ENCODE results near the gene ARMCX2. TPM values are rescaled to one million over a fixed set of nuclear protein-coding genes. Genes with fewer than 3 reads are reported as not detected.

ARMCX2 gene
- total and polyA plus RNA-seq, 2 experiments from 2014 or later: 47.8 to 118 TPM

DNA sequence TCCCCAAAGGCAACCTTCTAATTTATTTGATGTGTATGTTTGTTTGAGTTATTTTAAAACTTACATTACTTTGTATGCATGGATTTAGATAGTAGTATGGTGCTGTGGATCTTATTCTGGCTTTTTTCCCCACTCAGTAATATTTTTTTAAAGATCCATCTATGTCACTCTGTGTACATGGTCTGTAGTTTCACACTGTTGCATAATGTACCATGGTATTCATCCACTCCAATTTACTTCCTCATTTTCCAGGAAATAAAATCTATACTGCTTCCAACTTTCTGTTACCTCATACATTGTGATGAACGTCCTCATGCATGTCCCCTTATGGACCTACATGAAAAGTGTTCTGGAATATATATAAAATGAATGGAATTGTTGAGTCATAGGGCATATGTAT, 17.6 kb downstream of the ARMCX2 start (continued):
- TF ChIP-seq, protein P1, sequence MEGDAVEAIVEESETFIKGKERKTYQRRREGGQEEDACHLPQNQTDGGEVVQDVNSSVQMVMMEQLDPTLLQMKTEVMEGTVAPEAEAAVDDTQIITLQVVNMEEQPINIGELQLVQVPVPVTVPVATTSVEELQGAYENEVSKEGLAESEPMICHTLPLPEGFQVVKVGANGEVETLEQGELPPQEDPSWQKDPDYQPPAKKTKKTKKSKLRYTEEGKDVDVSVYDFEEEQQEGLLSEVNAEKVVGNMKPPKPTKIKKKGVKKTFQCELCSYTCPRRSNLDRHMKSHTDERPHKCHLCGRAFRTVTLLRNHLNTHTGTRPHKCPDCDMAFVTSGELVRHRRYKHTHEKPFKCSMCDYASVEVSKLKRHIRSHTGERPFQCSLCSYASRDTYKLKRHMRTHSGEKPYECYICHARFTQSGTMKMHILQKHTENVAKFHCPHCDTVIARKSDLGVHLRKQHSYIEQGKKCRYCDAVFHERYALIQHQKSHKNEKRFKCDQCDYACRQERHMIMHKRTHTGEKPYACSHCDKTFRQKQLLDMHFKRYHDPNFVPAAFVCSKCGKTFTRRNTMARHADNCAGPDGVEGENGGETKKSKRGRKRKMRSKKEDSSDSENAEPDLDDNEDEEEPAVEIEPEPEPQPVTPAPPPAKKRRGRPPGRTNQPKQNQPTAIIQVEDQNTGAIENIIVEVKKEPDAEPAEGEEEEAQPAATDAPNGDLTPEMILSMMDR (conservative IDR thresholded peaks at IDR 0.05; ENCODE audit: low read depth in 2 of 2): no peak

DNA sequence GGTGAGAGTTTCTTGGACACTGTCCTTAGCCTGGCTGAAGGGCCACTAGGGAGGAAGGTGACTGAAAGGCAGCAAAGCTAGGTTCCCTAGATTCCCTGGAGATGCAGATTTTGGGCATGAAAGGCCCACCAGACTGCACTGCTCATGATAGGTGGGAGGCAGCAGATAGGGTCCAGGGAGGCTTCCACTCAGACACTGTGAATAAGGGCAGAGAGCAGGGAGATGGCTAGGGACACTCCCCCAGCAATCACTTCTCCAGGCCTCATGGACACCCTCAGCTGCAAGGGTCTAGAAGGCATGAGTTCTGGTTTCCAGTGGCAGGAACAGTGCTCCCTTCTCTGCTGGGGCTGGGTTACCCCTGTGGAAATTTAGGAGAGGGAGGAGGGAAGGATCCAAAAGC, 20.1 kb downstream of the ARMCX2 start:
- H3K36me3 Mint-ChIP-seq (ENCODE audit: low read depth): no peaks in the 10 kb centered on the region
- TF ChIP-seq CREB1 (CRISPR knock-in tag; IDR thresholded peaks at IDR 0.05; ENCODE audit: low read depth) (no peak), EZH2phosphoT487 (IDR thresholded peaks at IDR 0.05; ENCODE audit: unreplicated experiment) (no peak), STAT1 (IDR thresholded peaks at IDR 0.05; ENCODE audit: unreplicated experiment) (no peak)
- TF ChIP-seq, protein P2, sequence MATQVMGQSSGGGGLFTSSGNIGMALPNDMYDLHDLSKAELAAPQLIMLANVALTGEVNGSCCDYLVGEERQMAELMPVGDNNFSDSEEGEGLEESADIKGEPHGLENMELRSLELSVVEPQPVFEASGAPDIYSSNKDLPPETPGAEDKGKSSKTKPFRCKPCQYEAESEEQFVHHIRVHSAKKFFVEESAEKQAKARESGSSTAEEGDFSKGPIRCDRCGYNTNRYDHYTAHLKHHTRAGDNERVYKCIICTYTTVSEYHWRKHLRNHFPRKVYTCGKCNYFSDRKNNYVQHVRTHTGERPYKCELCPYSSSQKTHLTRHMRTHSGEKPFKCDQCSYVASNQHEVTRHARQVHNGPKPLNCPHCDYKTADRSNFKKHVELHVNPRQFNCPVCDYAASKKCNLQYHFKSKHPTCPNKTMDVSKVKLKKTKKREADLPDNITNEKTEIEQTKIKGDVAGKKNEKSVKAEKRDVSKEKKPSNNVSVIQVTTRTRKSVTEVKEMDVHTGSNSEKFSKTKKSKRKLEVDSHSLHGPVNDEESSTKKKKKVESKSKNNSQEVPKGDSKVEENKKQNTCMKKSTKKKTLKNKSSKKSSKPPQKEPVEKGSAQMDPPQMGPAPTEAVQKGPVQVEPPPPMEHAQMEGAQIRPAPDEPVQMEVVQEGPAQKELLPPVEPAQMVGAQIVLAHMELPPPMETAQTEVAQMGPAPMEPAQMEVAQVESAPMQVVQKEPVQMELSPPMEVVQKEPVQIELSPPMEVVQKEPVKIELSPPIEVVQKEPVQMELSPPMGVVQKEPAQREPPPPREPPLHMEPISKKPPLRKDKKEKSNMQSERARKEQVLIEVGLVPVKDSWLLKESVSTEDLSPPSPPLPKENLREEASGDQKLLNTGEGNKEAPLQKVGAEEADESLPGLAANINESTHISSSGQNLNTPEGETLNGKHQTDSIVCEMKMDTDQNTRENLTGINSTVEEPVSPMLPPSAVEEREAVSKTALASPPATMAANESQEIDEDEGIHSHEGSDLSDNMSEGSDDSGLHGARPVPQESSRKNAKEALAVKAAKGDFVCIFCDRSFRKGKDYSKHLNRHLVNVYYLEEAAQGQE (IDR thresholded peaks at IDR 0.05; ENCODE audit: unreplicated experiment): no peak
- H3K9me3 Mint-ChIP-seq: no peaks in the 10 kb centered on the region
- no peaks in the 10 kb centered on the region for H3K27me3 ChIP-seq (ENCODE audit: insufficient read depth)
- H3K9me2 ChIP-seq (ENCODE audit: insufficient read depth): no peaks in the 10 kb centered on the region
- no peaks in the 10 kb centered on the region for H3K79me2 ChIP-seq (replicated peaks; ENCODE audit: insufficient read depth)
- no peaks in the 10 kb centered on the region for H3K36me3 ChIP-seq (ENCODE audit: insufficient read depth)
- no peaks in the 10 kb centered on the region for H3K4me1 Mint-ChIP-seq
- H3K27ac ChIP-seq (ENCODE audit: low read depth): no peak overlapping the region
- no peaks in the 10 kb centered on the region for H3F3A ChIP-seq (replicated peaks; ENCODE audit: low read depth)
- peaks cover 3% of the 10 kb centered on the region for H3K27me3 Mint-ChIP-seq (ENCODE audit: insufficient read depth, low read depth, poor library complexity)
- H3K27ac Mint-ChIP-seq: no peak overlapping the region
- DNase-seq (ENCODE audit: low spot score) (no peak), ATAC-seq (no peak)
- H4K20me1 ChIP-seq (replicated peaks; ENCODE audit: insufficient read depth): no peaks in the 10 kb centered on the region
- no peak overlapping the region for H3K4me3 ChIP-seq
- H3K4me3 Mint-ChIP-seq: no peak overlapping the region
- no peak overlapping the region for H2AFZ ChIP-seq
- no peak overlapping the region for H3K4me2 ChIP-seq
- H3K4me1 ChIP-seq (ENCODE audit: insufficient read depth): no peaks in the 10 kb centered on the region

DNA sequence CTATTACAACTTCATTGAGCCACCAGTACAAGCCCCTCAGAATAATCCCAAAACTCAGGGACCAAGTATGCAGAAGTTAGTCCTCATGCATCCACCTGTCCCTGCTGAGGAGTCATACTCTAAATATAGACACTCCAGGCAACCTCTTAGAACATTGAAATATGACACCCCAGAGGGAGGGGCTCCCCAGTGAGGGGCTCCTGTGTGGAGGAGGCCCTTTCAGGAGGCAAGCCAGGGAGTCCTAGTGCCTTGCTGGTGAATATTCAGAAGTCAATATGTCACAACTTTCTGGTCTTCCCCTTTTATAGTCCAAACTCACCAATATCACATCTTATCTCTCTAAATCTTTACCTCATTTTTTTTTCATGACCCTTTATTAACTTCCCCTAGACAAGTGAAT, 40.3 kb downstream of the ARMCX2 start:
- Mint-ChIP-seq H3K4me1 (peaks cover 44% of the 10 kb centered on the region), H3K4me3 (peak overlapping the region; percentile 40; the same call in 2 of the 3 replicates), H3K27ac (no peak overlapping the region; the same call in 1 of the 2 replicates), H3K9me3 (no peaks in the 10 kb centered on the region), H3K27me3 (ENCODE audit: insufficient read depth, low read depth, poor library complexity) (peaks cover 7% of the 10 kb centered on the region), H3K36me3 (ENCODE audit: low read depth) (peaks cover 11% of the 10 kb centered on the region)
- peak; percentile 22 for ATAC-seq
- Histone ChIP-seq H3K4me1 (ENCODE audit: insufficient read depth) (peaks cover 28% of the 10 kb centered on the region), H3K36me3 (ENCODE audit: insufficient read depth) (no peaks in the 10 kb centered on the region), H3F3A (replicated peaks; ENCODE audit: low read depth) (no peaks in the 10 kb centered on the region), H3K4me3 (no peak overlapping the region), H3K27ac (ENCODE audit: low read depth) (no peak overlapping the region), H2AFZ (no peak overlapping the region), H3K27me3 (ENCODE audit: insufficient read depth) (no peaks in the 10 kb centered on the region), H3K4me2 (peak overlapping the region; percentile 25), H3K79me2 (replicated peaks; ENCODE audit: insufficient read depth) (no peaks in the 10 kb centered on the region), H4K20me1 (replicated peaks; ENCODE audit: insufficient read depth) (no peaks in the 10 kb centered on the region), H3K9me2 (ENCODE audit: insufficient read depth) (no peaks in the 10 kb centered on the region)
- TF ChIP-seq, protein P1 (conservative IDR thresholded peaks at IDR 0.05; ENCODE audit: low read depth in 2 of 2): no peak
- TF ChIP-seq EZH2 (IDR thresholded peaks at IDR 0.05; ENCODE audit: low read depth, unreplicated experiment) (no peak), EZH2phosphoT487 (IDR thresholded peaks at IDR 0.05; ENCODE audit: unreplicated experiment) (no peak), NANOG (IDR thresholded peaks at IDR 0.05; ENCODE audit: borderline replicate concordance) (no peak)
- TF ChIP-seq, protein P2 (IDR thresholded peaks at IDR 0.05; ENCODE audit: unreplicated experiment): no peak
- DNase-seq (ENCODE audit: low spot score): peak; percentile 63

All from GM23338 (cell line).